Measurements from ENCODE around the gene SCRN2. TPM values are rescaled to one million over a fixed set of nuclear protein-coding genes. Genes with fewer than 3 reads are reported as not detected.
A peak's percentile ranks its signal among the peaks of the same experiment; 100 is the strongest.

Gene SCRN2
- total RNA-seq, 1 donor from 2014 or later = 45.2 TPM

DNA sequence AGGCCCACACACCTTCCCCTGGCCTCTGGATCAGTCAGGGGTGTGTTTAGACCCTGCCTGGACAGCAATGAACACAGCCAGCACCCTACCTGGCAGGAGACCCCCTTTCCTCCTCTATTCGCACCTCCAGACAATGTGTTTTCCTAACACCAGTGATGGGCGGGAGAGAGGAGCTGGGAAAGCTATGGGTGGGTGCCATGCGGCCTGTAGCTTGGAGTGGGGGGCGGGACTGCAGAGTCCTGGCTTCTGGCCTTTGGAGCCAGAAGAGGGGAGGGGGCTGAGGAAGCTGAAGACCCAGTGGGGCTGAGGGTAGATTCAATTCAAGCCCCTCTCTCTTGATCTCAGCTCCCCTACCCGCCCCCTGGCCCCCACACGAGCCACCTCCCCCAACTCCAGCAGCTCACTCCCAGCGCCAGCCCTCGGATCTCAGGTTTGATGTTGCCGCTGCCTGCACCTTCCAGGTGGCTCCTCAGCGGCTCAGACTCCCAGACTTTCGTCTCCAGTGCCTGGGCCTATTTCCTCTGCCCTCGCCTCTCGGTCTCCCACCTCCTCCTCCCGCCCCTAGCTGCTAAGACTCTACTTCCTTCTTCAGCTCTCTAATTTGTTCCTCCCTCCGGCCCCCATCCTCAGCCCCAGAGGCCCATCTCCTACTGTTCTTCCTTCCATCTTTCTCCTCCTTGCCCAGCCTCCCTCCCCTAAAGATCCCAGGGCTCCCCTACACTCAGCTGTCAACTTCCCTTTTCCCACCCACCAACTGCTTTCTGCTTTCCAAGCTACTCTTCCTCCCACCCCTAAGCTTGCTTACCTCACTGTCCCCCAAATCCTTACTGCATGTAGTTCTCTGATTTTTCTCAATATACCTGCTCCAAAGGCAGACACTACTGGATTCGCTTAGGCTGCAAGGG, 16.7 kb upstream of the SCRN2 start:
- no peaks in the 10 kb centered on the region for H3K9me3 Mint-ChIP-seq
- peaks cover 72% of the 10 kb centered on the region for H3K27me3 Mint-ChIP-seq
- H3K4me3 Mint-ChIP-seq = no peak overlapping the region
- DNase-seq (ENCODE audit: extremely low spot score, unreplicated experiment) = no peak
- no peaks in the 10 kb centered on the region for H3K4me1 Mint-ChIP-seq (ENCODE audit: unreplicated experiment)
- H3K36me3 Mint-ChIP-seq = no peaks in the 10 kb centered on the region
- no peak overlapping the region for H3K27ac Mint-ChIP-seq
- TF ChIP-seq, protein P1, sequence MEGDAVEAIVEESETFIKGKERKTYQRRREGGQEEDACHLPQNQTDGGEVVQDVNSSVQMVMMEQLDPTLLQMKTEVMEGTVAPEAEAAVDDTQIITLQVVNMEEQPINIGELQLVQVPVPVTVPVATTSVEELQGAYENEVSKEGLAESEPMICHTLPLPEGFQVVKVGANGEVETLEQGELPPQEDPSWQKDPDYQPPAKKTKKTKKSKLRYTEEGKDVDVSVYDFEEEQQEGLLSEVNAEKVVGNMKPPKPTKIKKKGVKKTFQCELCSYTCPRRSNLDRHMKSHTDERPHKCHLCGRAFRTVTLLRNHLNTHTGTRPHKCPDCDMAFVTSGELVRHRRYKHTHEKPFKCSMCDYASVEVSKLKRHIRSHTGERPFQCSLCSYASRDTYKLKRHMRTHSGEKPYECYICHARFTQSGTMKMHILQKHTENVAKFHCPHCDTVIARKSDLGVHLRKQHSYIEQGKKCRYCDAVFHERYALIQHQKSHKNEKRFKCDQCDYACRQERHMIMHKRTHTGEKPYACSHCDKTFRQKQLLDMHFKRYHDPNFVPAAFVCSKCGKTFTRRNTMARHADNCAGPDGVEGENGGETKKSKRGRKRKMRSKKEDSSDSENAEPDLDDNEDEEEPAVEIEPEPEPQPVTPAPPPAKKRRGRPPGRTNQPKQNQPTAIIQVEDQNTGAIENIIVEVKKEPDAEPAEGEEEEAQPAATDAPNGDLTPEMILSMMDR (conservative IDR thresholded peaks at IDR 0.05) = no peak

DNA sequence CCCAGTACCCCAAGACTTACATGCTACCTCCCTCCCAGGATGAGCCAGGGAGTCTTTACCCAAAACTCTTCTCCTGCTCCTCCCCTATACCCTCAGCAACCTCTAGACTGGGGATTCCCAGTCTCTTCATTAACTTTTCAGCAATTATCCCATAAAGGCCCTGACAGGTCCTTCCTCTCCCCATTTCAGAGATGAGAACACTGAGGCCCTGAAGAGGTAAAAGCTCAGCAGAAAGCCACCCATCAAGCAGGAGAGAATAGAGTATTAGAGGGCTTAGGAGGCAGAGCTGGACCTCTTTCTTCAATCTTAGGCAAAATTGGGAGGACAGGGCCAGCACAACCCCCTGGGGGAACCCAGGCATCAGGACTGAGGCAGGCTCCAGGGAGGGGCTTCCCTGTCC, 15.8 kb upstream of the SCRN2 start:
- Mint-ChIP-seq H3K9me3 (no peaks in the 10 kb centered on the region), H3K27me3 (peaks cover 82% of the 10 kb centered on the region), H3K36me3 (no peaks in the 10 kb centered on the region), H3K27ac (no peak overlapping the region), H3K4me3 (no peak overlapping the region), H3K4me1 (ENCODE audit: unreplicated experiment) (peaks cover 5% of the 10 kb centered on the region)
- TF ChIP-seq, protein P1 (conservative IDR thresholded peaks at IDR 0.05) = no peak
- no peak for DNase-seq (ENCODE audit: extremely low spot score, unreplicated experiment)

DNA sequence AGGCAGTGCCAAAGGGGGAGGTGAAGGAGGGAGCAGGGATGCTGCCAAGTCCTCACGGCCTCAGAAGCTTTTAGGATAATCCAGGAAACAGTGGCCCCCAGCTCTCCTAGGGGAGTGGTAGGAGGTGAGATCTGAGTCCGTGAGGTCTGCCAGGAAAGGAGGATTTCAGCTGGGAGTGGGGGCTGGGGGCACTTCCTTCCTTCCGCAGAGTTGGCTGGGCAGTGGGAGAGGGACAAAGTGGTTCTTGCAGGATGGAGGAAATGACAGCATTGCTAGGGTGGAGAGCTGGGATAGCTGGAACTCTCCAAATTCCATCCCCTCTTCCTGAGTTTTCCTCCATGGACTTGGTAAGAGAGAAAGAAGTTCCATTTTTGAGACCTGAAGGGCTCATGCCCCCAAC, 14.7 kb upstream of the SCRN2 start:
- Mint-ChIP-seq H3K9me3 (no peaks in the 10 kb centered on the region), H3K27me3 (peaks cover 85% of the 10 kb centered on the region), H3K4me1 (ENCODE audit: unreplicated experiment) (peaks cover 5% of the 10 kb centered on the region), H3K36me3 (no peaks in the 10 kb centered on the region), H3K27ac (no peak overlapping the region), H3K4me3 (no peak overlapping the region)
- TF ChIP-seq, protein P1 (conservative IDR thresholded peaks at IDR 0.05) = no peak
- DNase-seq (ENCODE audit: extremely low spot score, unreplicated experiment) = no peak

DNA sequence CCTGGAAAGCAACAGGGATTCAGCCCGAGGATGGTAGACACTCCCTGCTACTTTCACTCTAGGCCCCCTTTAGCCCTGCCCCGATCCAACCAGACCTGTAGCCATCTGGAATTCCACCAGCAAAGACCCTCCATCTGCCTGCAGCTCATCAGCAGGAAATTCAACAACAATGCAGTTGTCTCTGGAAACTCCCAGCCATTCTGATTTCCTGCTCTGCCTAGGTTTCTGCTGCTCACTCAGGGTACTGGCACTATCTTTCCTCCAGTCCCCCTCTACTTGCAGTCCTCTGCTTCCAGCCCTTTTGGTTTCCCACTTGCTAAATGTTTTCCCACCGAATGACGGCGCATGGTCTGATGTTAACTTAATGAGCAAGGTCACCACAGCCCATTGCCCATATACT, 12.5 kb upstream of the SCRN2 start:
- H3K27ac Mint-ChIP-seq = no peak overlapping the region
- H3K36me3 Mint-ChIP-seq = no peaks in the 10 kb centered on the region
- H3K4me1 Mint-ChIP-seq (ENCODE audit: unreplicated experiment) = peaks cover 9% of the 10 kb centered on the region
- H3K27me3 Mint-ChIP-seq = peaks cover 88% of the 10 kb centered on the region
- no peak for DNase-seq (ENCODE audit: extremely low spot score, unreplicated experiment)
- TF ChIP-seq, protein P1 (conservative IDR thresholded peaks at IDR 0.05) = no peak
- H3K4me3 Mint-ChIP-seq = no peak overlapping the region
- H3K9me3 Mint-ChIP-seq = no peaks in the 10 kb centered on the region

DNA sequence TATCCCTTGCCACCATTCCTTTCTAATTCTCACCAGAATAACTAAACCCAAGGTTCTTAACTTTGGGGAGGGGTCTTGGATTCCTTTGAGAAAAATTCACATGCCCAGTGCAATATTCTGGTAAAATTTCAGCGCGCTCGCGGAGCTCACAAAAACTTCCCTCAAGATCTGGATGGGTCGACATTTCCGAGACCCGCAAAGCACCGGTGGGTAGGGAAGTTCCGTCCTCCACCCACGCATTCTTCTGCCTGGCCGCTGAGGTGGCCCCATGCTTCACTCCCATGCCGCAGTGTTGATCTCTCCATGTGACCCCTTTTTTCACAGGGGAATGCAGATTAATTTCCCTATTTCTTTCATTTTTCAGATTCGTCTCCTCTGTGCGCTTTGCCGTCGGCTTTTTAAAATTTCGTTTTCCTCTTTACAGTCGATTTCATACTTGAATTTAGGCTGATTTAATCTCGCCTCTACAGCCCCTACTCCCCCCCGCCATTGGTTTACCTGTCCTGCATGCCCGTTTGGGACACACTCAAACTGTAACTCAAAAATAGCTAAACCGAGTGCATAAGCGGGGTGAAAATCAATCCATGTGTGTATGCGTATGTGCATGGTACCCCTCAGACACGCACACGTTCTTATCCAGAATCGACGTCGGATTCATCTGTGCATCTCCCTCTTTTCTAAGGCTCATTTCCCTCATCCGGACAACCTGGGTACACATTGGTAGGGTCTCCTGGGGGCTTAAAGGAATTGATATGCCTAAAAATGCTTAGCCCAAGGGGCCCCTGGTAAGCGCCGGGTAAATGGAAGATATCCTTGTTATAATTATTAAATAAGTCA, 11.3 kb upstream of the SCRN2 start:
- peak overlapping the region; percentile 64 for H3K4me3 Mint-ChIP-seq
- no peak for DNase-seq (ENCODE audit: extremely low spot score, unreplicated experiment)
- H3K4me1 Mint-ChIP-seq (ENCODE audit: unreplicated experiment) = peaks cover 9% of the 10 kb centered on the region
- H3K27ac Mint-ChIP-seq = no peak overlapping the region
- TF ChIP-seq, protein P1 (conservative IDR thresholded peaks at IDR 0.05) = no peak
- H3K9me3 Mint-ChIP-seq = no peaks in the 10 kb centered on the region
- H3K27me3 Mint-ChIP-seq = peaks cover 90% of the 10 kb centered on the region
- H3K36me3 Mint-ChIP-seq = no peaks in the 10 kb centered on the region

Data from type B pancreatic cell (in vitro differentiated cells).